ENCODE results near the gene PDXDC1.
"Not testable (repeated sequence)": the region's sequence is repeated elsewhere in the genome, so short reads cannot be mapped to it uniquely, and the experiment has no call there.

GRCh38 chr16:15145418-15146263, 170.8 kb downstream of the PDXDC1 start:
- not testable (repeated sequence) for TF ChIP-seq POLR2A, CTCF (IDR thresholded peaks at IDR 0.05)
